ENCODE measurements around the gene CDH4. TPM values are rescaled to one million over a fixed set of nuclear protein-coding genes. Genes with fewer than 3 reads are reported as not detected.

CDH4 gene
- total RNA-seq, 1 experiment from 2014 or later: 25.0 TPM

DNA sequence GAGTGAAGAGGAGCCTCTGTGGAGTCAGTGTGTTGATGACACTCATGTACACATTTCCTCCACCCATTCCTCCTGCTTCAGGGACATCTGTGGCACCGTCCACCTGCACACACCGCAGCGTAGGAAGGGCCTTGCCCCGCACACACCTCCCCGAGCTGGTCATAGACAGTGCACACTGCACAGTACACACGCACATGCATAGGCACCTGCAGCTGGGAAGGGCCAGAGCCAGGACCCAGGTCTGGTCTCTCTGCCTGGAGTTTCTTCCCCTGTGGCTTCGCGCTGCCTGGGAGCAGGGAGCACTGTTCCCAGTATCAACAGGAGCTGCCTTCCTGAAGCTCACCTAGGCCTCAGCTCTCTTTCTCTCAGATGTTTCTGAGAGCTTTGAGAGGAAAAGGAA is 473.1 kb downstream of the CDH4 start:
- Mint-ChIP-seq H3K36me3 (ENCODE audit: insufficient read depth, unreplicated experiment) (no peaks in the 10 kb centered on the region), H3K4me3 (ENCODE audit: unreplicated experiment) (no peak overlapping the region), H3K27me3 (ENCODE audit: insufficient read depth, unreplicated experiment) (no peaks in the 10 kb centered on the region), H3K27ac (ENCODE audit: low read depth, unreplicated experiment) (no peak overlapping the region), H3K9me3 (ENCODE audit: unreplicated experiment) (no peaks in the 10 kb centered on the region), H3K4me1 (ENCODE audit: insufficient read depth, unreplicated experiment) (no peaks in the 10 kb centered on the region)
- intact Hi-C loops (cut with micrococcal nuclease): no loop called here
- no peak for DNase-seq (ENCODE audit: unreplicated experiment)
- no TSS peak for BruUV-seq (replicated peaks)
- POLR2A ChIA-PET: no interaction called here
- TF ChIP-seq, protein P1, sequence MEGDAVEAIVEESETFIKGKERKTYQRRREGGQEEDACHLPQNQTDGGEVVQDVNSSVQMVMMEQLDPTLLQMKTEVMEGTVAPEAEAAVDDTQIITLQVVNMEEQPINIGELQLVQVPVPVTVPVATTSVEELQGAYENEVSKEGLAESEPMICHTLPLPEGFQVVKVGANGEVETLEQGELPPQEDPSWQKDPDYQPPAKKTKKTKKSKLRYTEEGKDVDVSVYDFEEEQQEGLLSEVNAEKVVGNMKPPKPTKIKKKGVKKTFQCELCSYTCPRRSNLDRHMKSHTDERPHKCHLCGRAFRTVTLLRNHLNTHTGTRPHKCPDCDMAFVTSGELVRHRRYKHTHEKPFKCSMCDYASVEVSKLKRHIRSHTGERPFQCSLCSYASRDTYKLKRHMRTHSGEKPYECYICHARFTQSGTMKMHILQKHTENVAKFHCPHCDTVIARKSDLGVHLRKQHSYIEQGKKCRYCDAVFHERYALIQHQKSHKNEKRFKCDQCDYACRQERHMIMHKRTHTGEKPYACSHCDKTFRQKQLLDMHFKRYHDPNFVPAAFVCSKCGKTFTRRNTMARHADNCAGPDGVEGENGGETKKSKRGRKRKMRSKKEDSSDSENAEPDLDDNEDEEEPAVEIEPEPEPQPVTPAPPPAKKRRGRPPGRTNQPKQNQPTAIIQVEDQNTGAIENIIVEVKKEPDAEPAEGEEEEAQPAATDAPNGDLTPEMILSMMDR (IDR thresholded peaks at IDR 0.05; ENCODE audit: unreplicated experiment): no peak
- CTCF ChIA-PET: interaction anchor here (0.6 to 0.7 kb wide), 3 partner anchors 18 to 171 kb away, joined by 3 to 4 read pairs (median 3); no protein-coding TSS in a partner anchor

DNA sequence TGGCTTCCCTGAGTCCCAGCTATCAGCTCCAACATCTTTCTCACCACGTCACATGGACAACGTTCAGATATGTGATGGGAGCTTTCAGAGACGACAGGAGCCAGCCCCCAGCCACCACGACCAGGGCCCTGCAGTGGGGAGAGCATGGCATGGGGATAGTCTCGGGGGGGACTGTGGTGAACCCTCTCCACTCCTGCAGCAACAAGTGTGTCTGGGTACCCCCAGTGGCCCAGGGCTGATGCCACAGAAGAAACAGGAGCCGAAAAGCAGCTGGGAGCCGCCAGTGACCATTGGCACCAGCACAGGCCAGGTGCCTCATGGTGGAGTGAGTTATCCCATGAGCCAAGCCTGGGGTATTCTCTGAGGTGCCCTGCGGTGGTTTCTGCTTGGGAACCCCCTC is 473.9 kb downstream of the CDH4 start:
- ChIA-PET POLR2A (no interaction called here), CTCF (interaction anchor here (0.6 to 0.7 kb wide), 2 partner anchors 18 to 171 kb away, joined by 3 to 4 read pairs; no protein-coding TSS in a partner anchor)
- intact Hi-C loops (cut with micrococcal nuclease): no loop called here
- no peaks in the 10 kb centered on the region for H3K4me1 Mint-ChIP-seq (ENCODE audit: insufficient read depth, unreplicated experiment)
- no TSS peak for BruUV-seq (replicated peaks)
- H3K9me3 Mint-ChIP-seq (ENCODE audit: unreplicated experiment): no peaks in the 10 kb centered on the region
- no peaks in the 10 kb centered on the region for H3K27me3 Mint-ChIP-seq (ENCODE audit: insufficient read depth, unreplicated experiment)
- TF ChIP-seq, protein P1 (IDR thresholded peaks at IDR 0.05; ENCODE audit: unreplicated experiment): no peak
- H3K36me3 Mint-ChIP-seq (ENCODE audit: insufficient read depth, unreplicated experiment): no peaks in the 10 kb centered on the region
- H3K27ac Mint-ChIP-seq (ENCODE audit: low read depth, unreplicated experiment): no peak overlapping the region
- no peak for DNase-seq (ENCODE audit: unreplicated experiment)
- no peak overlapping the region for H3K4me3 Mint-ChIP-seq (ENCODE audit: unreplicated experiment)

- no TSS peak for BruUV-seq (replicated peaks)
- Mint-ChIP-seq H3K9me3 (ENCODE audit: unreplicated experiment) (no peaks in the 10 kb centered on the region), H3K36me3 (ENCODE audit: insufficient read depth, unreplicated experiment) (no peaks in the 10 kb centered on the region), H3K4me3 (ENCODE audit: unreplicated experiment) (no peak overlapping the region), H3K4me1 (ENCODE audit: insufficient read depth, unreplicated experiment) (peaks cover 2% of the 10 kb centered on the region), H3K27me3 (ENCODE audit: insufficient read depth, unreplicated experiment) (no peaks in the 10 kb centered on the region), H3K27ac (ENCODE audit: low read depth, unreplicated experiment) (no peak overlapping the region)
- ChIA-PET CTCF (no interaction called here), POLR2A (no interaction called here)
- no peak for DNase-seq (ENCODE audit: unreplicated experiment)
- TF ChIP-seq, protein P1 (IDR thresholded peaks at IDR 0.05; ENCODE audit: unreplicated experiment): no peak
- intact Hi-C loops (cut with micrococcal nuclease): no loop called here
Measured at GRCh38 chr20:61726979-61727378, 474.9 kb downstream of the CDH4 start.

DNA sequence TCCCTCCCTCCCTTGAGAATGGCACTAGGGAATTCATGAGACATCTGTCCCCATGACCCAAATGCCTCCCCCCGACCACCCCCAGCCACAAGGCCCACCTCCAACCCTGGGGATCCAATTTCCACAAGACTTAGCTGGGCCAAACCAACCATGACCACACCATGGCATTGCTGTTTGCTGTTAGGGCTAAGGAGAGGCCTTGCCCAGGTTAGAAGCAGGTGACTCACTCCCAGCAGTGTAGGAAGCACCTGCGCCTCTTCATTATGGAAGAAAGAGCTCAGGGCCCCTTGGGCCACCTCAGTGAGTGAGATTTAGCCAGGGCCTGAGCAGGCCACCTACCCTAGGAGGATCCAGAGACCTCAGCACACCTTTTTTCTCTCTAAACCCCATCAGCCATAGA is 475.7 kb downstream of the CDH4 start:
- peaks cover 4% of the 10 kb centered on the region for H3K4me1 Mint-ChIP-seq (ENCODE audit: insufficient read depth, unreplicated experiment)
- no peak overlapping the region for H3K4me3 Mint-ChIP-seq (ENCODE audit: unreplicated experiment)
- POLR2A ChIA-PET: no interaction called here
- intact Hi-C loops (cut with micrococcal nuclease): no loop called here
- DNase-seq (ENCODE audit: unreplicated experiment): no peak
- no TSS peak for BruUV-seq (replicated peaks)
- no peak overlapping the region for H3K27ac Mint-ChIP-seq (ENCODE audit: low read depth, unreplicated experiment)
- CTCF ChIA-PET: no interaction called here
- TF ChIP-seq, protein P1 (IDR thresholded peaks at IDR 0.05; ENCODE audit: unreplicated experiment): no peak
- H3K36me3 Mint-ChIP-seq (ENCODE audit: insufficient read depth, unreplicated experiment): no peaks in the 10 kb centered on the region
- no peaks in the 10 kb centered on the region for H3K9me3 Mint-ChIP-seq (ENCODE audit: unreplicated experiment)
- H3K27me3 Mint-ChIP-seq (ENCODE audit: insufficient read depth, unreplicated experiment): no peaks in the 10 kb centered on the region

Data from MCF 10A (cell line).